Left ventricle myocardium inferior (tissue), 1 donor: ENCODE measurements around the gene MGST1. TPM values are rescaled to one million over a fixed set of nuclear protein-coding genes. Genes with fewer than 3 reads are reported as not detected.

ENCODE experiments used
- DNase-seq: peaks from one replicate; pipeline ENCODE4 v3.0.0-alpha.2; 2020
- H3K27ac ChIP-seq: fragments of 200-600 bp; replicated peaks from 2 replicates; pipeline ENCODE4 v1.8.0; 2021
- H3K27me3 ChIP-seq: fragments of 200-600 bp; 2 replicates; pipeline ENCODE4 v1.8.0; 2021; ENCODE audit warnings: low read depth
- H3K36me3 ChIP-seq: fragments of 200-600 bp; 2 replicates; pipeline ENCODE4 v1.8.0; 2021
- H3K4me1 ChIP-seq: fragments of 200-600 bp; 2 replicates; pipeline ENCODE4 v1.8.0; 2021
- H3K4me3 ChIP-seq: fragments of 200-600 bp; 2 replicates; pipeline ENCODE4 v1.8.0; 2021; ENCODE audit warnings: mild to moderate bottlenecking, moderate library complexity
- H3K9me3 ChIP-seq: fragments of 200-600 bp; replicated peaks from 2 replicates; pipeline ENCODE4 v1.8.0; 2021
- CTCF ChIP-seq: fragments of 200-600 bp; IDR thresholded peaks from 2 replicates; pipeline ENCODE4 v1.8.0; 2021; ENCODE audit warnings: antibody characterized with exemption, mild to moderate bottlenecking, borderline replicate concordance
- intact Hi-C: fragments of 100-400 bp; cut with micrococcal nuclease; formaldehyde crosslinking; loops from one replicate; pipeline ENCODE4 v1.11.0; 2022
- total RNA-seq: library from RNA; stranded (reverse); fragmentation: NEBNext Ultra II Directional; extraction: Animal tissue kit (Norgen Biotek cat#: 25700); gene quantifications from one replicate; pipeline ENCODE4 v1.2.1, GENCODE V29; 2021
- donor health status: DM: no; HTN: yes; CAD: no; lungs with severe emphysema.

The MGST1 gene
- total RNA-seq, 1 donor from 2014 or later: 15.2 TPM

- TF ChIP-seq CTCF: no peak
- no peaks in the 10 kb centered on the region for H3K36me3 ChIP-seq
- H3K27ac ChIP-seq: no peak overlapping the region
- no peaks in the 10 kb centered on the region for H3K27me3 ChIP-seq
- H3K4me3 ChIP-seq: no peak overlapping the region
- no peak for DNase-seq
- H3K9me3 ChIP-seq: peaks cover 33% of the 10 kb centered on the region
- no peaks in the 10 kb centered on the region for H3K4me1 ChIP-seq
- intact Hi-C loops: no loop called here
These were observed 39.5 kb upstream of the MGST1 start for GRCh38 chr12:16307856-16308475.

- intact Hi-C loops: no loop called here
- Histone ChIP-seq H3K36me3 (no peaks in the 10 kb centered on the region), H3K4me3 (no peak overlapping the region), H3K27ac (no peak overlapping the region), H3K9me3 (peaks cover 31% of the 10 kb centered on the region), H3K27me3 (no peaks in the 10 kb centered on the region), H3K4me1 (no peaks in the 10 kb centered on the region)
- TF ChIP-seq CTCF: no peak
- DNase-seq: no peak
These were observed 36.5 kb upstream of the MGST1 start for GRCh38 chr12:16310934-16311333.

GRCh38 chr12:16323010-16323409 lies 24.4 kb upstream of the MGST1 start:
- Histone ChIP-seq H3K4me1 (no peaks in the 10 kb centered on the region), H3K27me3 (no peaks in the 10 kb centered on the region), H3K27ac (no peak overlapping the region), H3K36me3 (no peaks in the 10 kb centered on the region), H3K9me3 (peaks cover 4% of the 10 kb centered on the region), H3K4me3 (no peak overlapping the region)
- intact Hi-C loops: no loop called here
- no peak for DNase-seq
- no peak for TF ChIP-seq CTCF

- Histone ChIP-seq H3K9me3 (peaks cover 11% of the 10 kb centered on the region), H3K36me3 (no peaks in the 10 kb centered on the region), H3K27me3 (no peaks in the 10 kb centered on the region), H3K4me1 (no peaks in the 10 kb centered on the region), H3K4me3 (no peak overlapping the region), H3K27ac (no peak overlapping the region)
- DNase-seq: no peak
- intact Hi-C loops: no loop called here
- no peak for TF ChIP-seq CTCF
These were observed 23.8 kb upstream of the MGST1 start for GRCh38 chr12:16323638-16324037.

GRCh38 chr12:16324272-16324671 lies 23.2 kb upstream of the MGST1 start:
- DNase-seq: no peak
- intact Hi-C loops: no loop called here
- peaks cover 11% of the 10 kb centered on the region for H3K9me3 ChIP-seq
- no peak overlapping the region for H3K27ac ChIP-seq
- H3K4me3 ChIP-seq: no peak overlapping the region
- no peaks in the 10 kb centered on the region for H3K36me3 ChIP-seq
- H3K4me1 ChIP-seq: no peaks in the 10 kb centered on the region
- no peak for TF ChIP-seq CTCF
- no peaks in the 10 kb centered on the region for H3K27me3 ChIP-seq
